ENCODE measurements around the gene BIRC6. TPM values are rescaled to one million over a fixed set of nuclear protein-coding genes. Genes with fewer than 3 reads are reported as not detected.
"Not testable (repeated sequence)": the region's sequence is repeated elsewhere in the genome, so short reads cannot be mapped to it uniquely, and the experiment has no call there.

Gene BIRC6
- total RNA-seq, 4 donors from 2014 or later = 97.4 to 259 (median 164) TPM

- Histone ChIP-seq H3K27ac (peak overlapping the region in 1 of 2 donors; percentile 41), H3K4me3 (no peak overlapping the region), H3K27me3 (no peaks in the 10 kb centered on the region), H3K4me1 (no peaks in the 10 kb centered on the region), H3K36me3 (no peaks in the 10 kb centered on the region), H3K9me3 (no peaks in the 10 kb centered on the region)
- DNase-seq = peak in 1 of 2 donors; percentile 62
- no peak for TF ChIP-seq POLR2A (IDR thresholded peaks at IDR 0.05)
- TF ChIP-seq CTCF (IDR thresholded peaks at IDR 0.05) = no peak
- intact Hi-C loops (cut with DNase I; ENCODE audit: low total_unique reads) = no loop called here
These were observed 14.0 kb upstream of the BIRC6 start for GRCh38 chr2:32342801-32343200.

- H3K9me3 ChIP-seq; intact Hi-C loops (cut with DNase I; ENCODE audit: low total_unique reads); H3K36me3 ChIP-seq; DNase-seq; H3K4me1 ChIP-seq; H3K27me3 ChIP-seq; H3K27ac ChIP-seq; H3K4me3 ChIP-seq: not testable (repeated sequence)
These were observed 6.0 kb upstream of the BIRC6 start for GRCh38 chr2:32350797-32351196.

GRCh38 chr2:32355976-32356680, 695 bp upstream of the BIRC6 start:
- peaks cover 4 to 8% of the 10 kb centered on the region in 2 donors for H3K4me1 ChIP-seq
- H3K27ac ChIP-seq = peak overlapping the region; percentile 93 to 95
- H3K4me3 ChIP-seq = peak overlapping the region; percentile 77 to 97
- H3K36me3 ChIP-seq = no peaks in the 10 kb centered on the region
- intact Hi-C loops (cut with DNase I; ENCODE audit: low total_unique reads) = no loop called here
- H3K27me3 ChIP-seq = no peaks in the 10 kb centered on the region
- H3K9me3 ChIP-seq = no peaks in the 10 kb centered on the region
- no peak for DNase-seq
- no peak for TF ChIP-seq POLR2A (IDR thresholded peaks at IDR 0.05)
- TF ChIP-seq CTCF (IDR thresholded peaks at IDR 0.05) = no peak

- no peak for TF ChIP-seq CTCF (IDR thresholded peaks at IDR 0.05)
- TF ChIP-seq POLR2A (IDR thresholded peaks at IDR 0.05) = no peak
- H3K27ac ChIP-seq = peak overlapping the region; percentile 93 to 95
- no peaks in the 10 kb centered on the region for H3K27me3 ChIP-seq
- H3K9me3 ChIP-seq = no peaks in the 10 kb centered on the region
- H3K4me1 ChIP-seq = peaks cover 4 to 8% of the 10 kb centered on the region in 2 donors
- intact Hi-C loops (cut with DNase I; ENCODE audit: low total_unique reads) = no loop called here
- DNase-seq = peak; percentile 39
- peak overlapping the region; percentile 77 to 97 for H3K4me3 ChIP-seq
- no peaks in the 10 kb centered on the region for H3K36me3 ChIP-seq
These were observed 691 bp downstream of the BIRC6 start for GRCh38 chr2:32357318-32358110.

- Histone ChIP-seq H3K4me1 (peaks cover 4 to 8% of the 10 kb centered on the region in 2 donors), H3K4me3 (peak overlapping the region; percentile 77 to 97), H3K27ac (peak overlapping the region; percentile 93 to 95), H3K27me3 (no peaks in the 10 kb centered on the region), H3K9me3 (no peaks in the 10 kb centered on the region), H3K36me3 (no peaks in the 10 kb centered on the region)
- TF ChIP-seq CTCF (IDR thresholded peaks at IDR 0.05) (no peak), POLR2A (IDR thresholded peaks at IDR 0.05) (no peak)
- intact Hi-C loops (cut with DNase I; ENCODE audit: low total_unique reads) = no loop called here
- peak in 1 of 2 donors; percentile 21 for DNase-seq
These were observed 1.3 kb downstream of the BIRC6 start for GRCh38 chr2:32358111-32358482.

Data from uterus (tissue), 4 donors.